ENCODE measurements around the gene MXI1.
"Not testable (repeated sequence)": the region's sequence is repeated elsewhere in the genome, so short reads cannot be mapped to it uniquely, and the experiment has no call there.

Gene MXI1

GRCh38 chr10:110192552-110192951, 14.9 kb upstream of the MXI1 start:
- H3K9ac ChIP-seq (ENCODE audit: insufficient read length), result no peak overlapping the region
- no peak overlapping the region for H3K27ac ChIP-seq
- TF ChIP-seq POLR2AphosphoS5 (IDR thresholded peaks at IDR 0.05; ENCODE audit: borderline replicate concordance, low read depth, low read length) (no peak), EZH2 (IDR thresholded peaks at IDR 0.05) (no peak), FOXP2 (optimal IDR thresholded peaks at IDR 0.05; ENCODE audit: control extremely low read depth, extremely low read length, insufficient read depth) (no peak)
- no peak overlapping the region for H3K4me3 ChIP-seq
- no peak for DNase-seq (ENCODE audit: low read depth, low spot score)
- H3K36me3 ChIP-seq (ENCODE audit: insufficient read depth, low read length), result no peaks in the 10 kb centered on the region
- H3K9me3 ChIP-seq (ENCODE audit: low read depth, low read length), result no peaks in the 10 kb centered on the region

- no peak overlapping the region for H3K4me3 ChIP-seq
- H3K9ac ChIP-seq (ENCODE audit: insufficient read length), result no peak overlapping the region
- no peaks in the 10 kb centered on the region for H3K9me3 ChIP-seq (ENCODE audit: low read depth, low read length)
- TF ChIP-seq FOXP2 (optimal IDR thresholded peaks at IDR 0.05; ENCODE audit: control extremely low read depth, extremely low read length, insufficient read depth) (no peak), EZH2 (IDR thresholded peaks at IDR 0.05) (no peak)
- no peak for DNase-seq (ENCODE audit: low read depth, low spot score)
- no peak overlapping the region for H3K27ac ChIP-seq
- no peaks in the 10 kb centered on the region for H3K36me3 ChIP-seq (ENCODE audit: insufficient read depth, low read length)
These were observed 6.9 kb upstream of the MXI1 start for GRCh38 chr10:110200503-110200902.

GRCh38 chr10:110201046-110201445, 6.4 kb upstream of the MXI1 start:
- H3K27ac ChIP-seq; DNase-seq (ENCODE audit: low read depth, low spot score); H3K36me3 ChIP-seq (ENCODE audit: insufficient read depth, low read length); H3K9ac ChIP-seq (ENCODE audit: insufficient read length); H3K4me3 ChIP-seq; H3K9me3 ChIP-seq (ENCODE audit: low read depth, low read length): not testable (repeated sequence)

- no peak overlapping the region for H3K9ac ChIP-seq (ENCODE audit: insufficient read length)
- no peaks in the 10 kb centered on the region for H3K36me3 ChIP-seq (ENCODE audit: insufficient read depth, low read length)
- no peak for DNase-seq (ENCODE audit: low read depth, low spot score)
- no peak for TF ChIP-seq POLR2AphosphoS5 (IDR thresholded peaks at IDR 0.05; ENCODE audit: borderline replicate concordance, low read depth, low read length)
- TF ChIP-seq FOXP2 (optimal IDR thresholded peaks at IDR 0.05; ENCODE audit: control extremely low read depth, extremely low read length, insufficient read depth), result no peak
- TF ChIP-seq EZH2 (IDR thresholded peaks at IDR 0.05), result no peak
- no peak overlapping the region for H3K4me3 ChIP-seq
- H3K9me3 ChIP-seq (ENCODE audit: low read depth, low read length), result no peaks in the 10 kb centered on the region
- H3K27ac ChIP-seq, result no peak overlapping the region
These were observed 3.6 kb upstream of the MXI1 start for GRCh38 chr10:110203500-110204455.

GRCh38 chr10:110205051-110205675, 2.2 kb upstream of the MXI1 start:
- no peak for TF ChIP-seq FOXP2 (optimal IDR thresholded peaks at IDR 0.05; ENCODE audit: control extremely low read depth, extremely low read length, insufficient read depth)
- no peak for TF ChIP-seq EZH2 (IDR thresholded peaks at IDR 0.05)
- no peak for TF ChIP-seq POLR2AphosphoS5 (IDR thresholded peaks at IDR 0.05; ENCODE audit: borderline replicate concordance, low read depth, low read length)

GRCh38 chr10:110207805-110208613, 604 bp downstream of the MXI1 start:
- DNase-seq (ENCODE audit: low read depth, low spot score), result no peak
- H3K4me3 ChIP-seq, result peak overlapping the region; percentile 88

More at GRCh38 chr10:110205051-110205675, 2.2 kb upstream of the MXI1 start:
- no peak overlapping the region for H3K4me3 ChIP-seq
- no peaks in the 10 kb centered on the region for H3K36me3 ChIP-seq (ENCODE audit: insufficient read depth, low read length)
- no peak overlapping the region for H3K27ac ChIP-seq
- DNase-seq (ENCODE audit: low read depth, low spot score), result no peak
- H3K9ac ChIP-seq (ENCODE audit: insufficient read length), result no peak overlapping the region
- H3K9me3 ChIP-seq (ENCODE audit: low read depth, low read length), result no peaks in the 10 kb centered on the region

GRCh38 chr10:110208614-110209453, 1.4 kb downstream of the MXI1 start:
- DNase-seq (ENCODE audit: low read depth, low spot score), result no peak

More at GRCh38 chr10:110207805-110208613, 604 bp downstream of the MXI1 start:
- TF ChIP-seq FOXP2 (optimal IDR thresholded peaks at IDR 0.05; ENCODE audit: control extremely low read depth, extremely low read length, insufficient read depth) (no peak), POLR2AphosphoS5 (IDR thresholded peaks at IDR 0.05; ENCODE audit: borderline replicate concordance, low read depth, low read length) (no peak), EZH2 (IDR thresholded peaks at IDR 0.05) (no peak)
- Histone ChIP-seq H3K9ac (ENCODE audit: insufficient read length) (peak overlapping the region; percentile 76), H3K36me3 (ENCODE audit: insufficient read depth, low read length) (no peaks in the 10 kb centered on the region), H3K27ac (0 out of 2 replicates have a peak overlapping the region, but pooled peaks have one; percentile 19), H3K9me3 (ENCODE audit: low read depth, low read length) (no peaks in the 10 kb centered on the region)

More at GRCh38 chr10:110208614-110209453, 1.4 kb downstream of the MXI1 start:
- Histone ChIP-seq H3K27ac (peak overlapping the region; percentile 71), H3K36me3 (ENCODE audit: insufficient read depth, low read length) (no peaks in the 10 kb centered on the region), H3K4me3 (peak overlapping the region; percentile 88), H3K9ac (ENCODE audit: insufficient read length) (peak overlapping the region; percentile 76), H3K9me3 (ENCODE audit: low read depth, low read length) (no peaks in the 10 kb centered on the region)
- TF ChIP-seq FOXP2 (optimal IDR thresholded peaks at IDR 0.05; ENCODE audit: control extremely low read depth, extremely low read length, insufficient read depth) (no peak), EZH2 (IDR thresholded peaks at IDR 0.05) (no peak)

All from SK-N-MC (cell line).